ENCODE data around the gene FH.

The FH gene

GRCh38 chr1:241479294-241479693, 40.3 kb downstream of the FH start:
- no peak overlapping the region for H3K27ac ChIP-seq (ENCODE audit: low read depth, low read length)
- no peaks in the 10 kb centered on the region for H3K9me3 ChIP-seq (ENCODE audit: control insufficient read depth, insufficient read depth, low read length)
- H3K27me3 ChIP-seq (ENCODE audit: control insufficient read depth, insufficient read depth, low read length): no peaks in the 10 kb centered on the region
- H3K9ac ChIP-seq (ENCODE audit: low read depth, low read length): no peak overlapping the region
- H3K4me1 ChIP-seq (ENCODE audit: control insufficient read depth, insufficient read depth, low read length): no peaks in the 10 kb centered on the region
- H3K4me3 ChIP-seq (ENCODE audit: low read depth, low read length): no peak overlapping the region
- H3K36me3 ChIP-seq (ENCODE audit: control insufficient read depth, insufficient read depth, low read length): no peaks in the 10 kb centered on the region

GRCh38 chr1:241475671-241476070, 43.9 kb downstream of the FH start:
- H3K9ac ChIP-seq (ENCODE audit: low read depth, low read length): no peak overlapping the region
- no peaks in the 10 kb centered on the region for H3K36me3 ChIP-seq (ENCODE audit: control insufficient read depth, insufficient read depth, low read length)
- no peaks in the 10 kb centered on the region for H3K9me3 ChIP-seq (ENCODE audit: control insufficient read depth, insufficient read depth, low read length)
- no peak overlapping the region for H3K4me3 ChIP-seq (ENCODE audit: low read depth, low read length)
- H3K27ac ChIP-seq (ENCODE audit: low read depth, low read length): no peak overlapping the region
- H3K4me1 ChIP-seq (ENCODE audit: control insufficient read depth, insufficient read depth, low read length): no peaks in the 10 kb centered on the region
- no peaks in the 10 kb centered on the region for H3K27me3 ChIP-seq (ENCODE audit: control insufficient read depth, insufficient read depth, low read length)

DNA sequence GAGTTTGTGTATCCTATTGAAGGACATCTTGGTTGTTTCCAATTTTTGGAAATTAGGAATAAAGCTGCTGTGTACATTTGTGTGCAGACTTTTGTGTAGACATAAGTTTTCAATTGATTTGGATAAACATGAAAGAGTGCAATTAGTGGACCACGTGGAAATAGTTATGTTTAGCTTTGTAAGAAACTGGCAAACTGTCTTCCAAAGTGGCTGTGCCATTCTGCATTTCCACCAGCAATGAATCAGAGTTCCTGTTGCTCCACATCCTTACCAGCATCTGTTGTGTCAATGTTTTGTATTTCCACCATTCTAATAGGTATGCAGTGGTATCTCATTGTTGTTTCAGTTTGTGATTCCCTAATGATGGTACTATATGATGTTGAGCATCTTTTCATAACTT, 46.5 kb downstream of the FH start:
- Histone ChIP-seq H3K27ac (ENCODE audit: low read depth, low read length) (no peak overlapping the region), H3K4me1 (ENCODE audit: control insufficient read depth, insufficient read depth, low read length) (no peaks in the 10 kb centered on the region), H3K36me3 (ENCODE audit: control insufficient read depth, insufficient read depth, low read length) (no peaks in the 10 kb centered on the region), H3K4me3 (ENCODE audit: low read depth, low read length) (no peak overlapping the region), H3K9me3 (ENCODE audit: control insufficient read depth, insufficient read depth, low read length) (no peaks in the 10 kb centered on the region), H3K9ac (ENCODE audit: low read depth, low read length) (no peak overlapping the region), H3K27me3 (ENCODE audit: control insufficient read depth, insufficient read depth, low read length) (no peaks in the 10 kb centered on the region)

- Histone ChIP-seq H3K9me3 (ENCODE audit: control insufficient read depth, insufficient read depth, low read length) (no peaks in the 10 kb centered on the region), H3K27me3 (ENCODE audit: control insufficient read depth, insufficient read depth, low read length) (no peaks in the 10 kb centered on the region)
Observed at GRCh38 chr1:241470908-241471590, 48.5 kb downstream of the FH start.

GRCh38 chr1:241470361-241470760, 49.2 kb downstream of the FH start:
- no peak overlapping the region for H3K9ac ChIP-seq (ENCODE audit: low read depth, low read length)
- H3K4me3 ChIP-seq (ENCODE audit: low read depth, low read length): no peak overlapping the region
- H3K36me3 ChIP-seq (ENCODE audit: control insufficient read depth, insufficient read depth, low read length): no peaks in the 10 kb centered on the region
- H3K4me1 ChIP-seq (ENCODE audit: control insufficient read depth, insufficient read depth, low read length): no peaks in the 10 kb centered on the region
- no peaks in the 10 kb centered on the region for H3K9me3 ChIP-seq (ENCODE audit: control insufficient read depth, insufficient read depth, low read length)
- H3K27me3 ChIP-seq (ENCODE audit: control insufficient read depth, insufficient read depth, low read length): no peaks in the 10 kb centered on the region
- no peak overlapping the region for H3K27ac ChIP-seq (ENCODE audit: low read depth, low read length)

More at GRCh38 chr1:241470908-241471590, 48.5 kb downstream of the FH start:
- Histone ChIP-seq H3K4me1 (ENCODE audit: control insufficient read depth, insufficient read depth, low read length) (no peaks in the 10 kb centered on the region), H3K27ac (ENCODE audit: low read depth, low read length) (no peak overlapping the region), H3K9ac (ENCODE audit: low read depth, low read length) (no peak overlapping the region), H3K4me3 (ENCODE audit: low read depth, low read length) (no peak overlapping the region), H3K36me3 (ENCODE audit: control insufficient read depth, insufficient read depth, low read length) (no peaks in the 10 kb centered on the region)

GRCh38 chr1:241465673-241466072, 53.9 kb downstream of the FH start:
- no peak overlapping the region for H3K27ac ChIP-seq (ENCODE audit: low read depth, low read length)
- no peaks in the 10 kb centered on the region for H3K36me3 ChIP-seq (ENCODE audit: control insufficient read depth, insufficient read depth, low read length)
- H3K4me3 ChIP-seq (ENCODE audit: low read depth, low read length): no peak overlapping the region
- H3K4me1 ChIP-seq (ENCODE audit: control insufficient read depth, insufficient read depth, low read length): no peaks in the 10 kb centered on the region
- no peak overlapping the region for H3K9ac ChIP-seq (ENCODE audit: low read depth, low read length)
- no peaks in the 10 kb centered on the region for H3K27me3 ChIP-seq (ENCODE audit: control insufficient read depth, insufficient read depth, low read length)
- no peaks in the 10 kb centered on the region for H3K9me3 ChIP-seq (ENCODE audit: control insufficient read depth, insufficient read depth, low read length)

DNA sequence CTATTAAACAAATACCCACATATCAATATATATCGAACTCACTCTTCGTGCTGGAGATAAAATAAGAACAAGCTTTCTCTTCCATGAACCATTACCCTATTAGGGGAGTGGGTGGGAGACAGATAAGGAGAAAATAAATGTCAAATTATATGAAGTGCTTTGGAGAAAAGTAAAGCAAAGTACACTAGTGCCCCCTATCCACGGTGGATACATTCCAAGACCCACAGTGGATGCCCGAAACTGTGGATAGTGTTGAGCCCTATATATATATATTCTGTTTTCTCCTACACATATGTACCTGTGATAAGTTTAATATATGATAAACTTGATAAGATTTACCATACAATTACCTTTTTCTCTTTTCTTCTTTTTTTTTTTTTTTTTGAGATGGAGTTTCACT, 54.6 kb downstream of the FH start:
- Histone ChIP-seq H3K9me3 (ENCODE audit: control insufficient read depth, insufficient read depth, low read length) (no peaks in the 10 kb centered on the region), H3K4me1 (ENCODE audit: control insufficient read depth, insufficient read depth, low read length) (no peaks in the 10 kb centered on the region), H3K27ac (ENCODE audit: low read depth, low read length) (no peak overlapping the region), H3K27me3 (ENCODE audit: control insufficient read depth, insufficient read depth, low read length) (peaks cover 4% of the 10 kb centered on the region; the same call in 1 of the 2 replicates), H3K36me3 (ENCODE audit: control insufficient read depth, insufficient read depth, low read length) (no peaks in the 10 kb centered on the region), H3K4me3 (ENCODE audit: low read depth, low read length) (no peak overlapping the region), H3K9ac (ENCODE audit: low read depth, low read length) (no peak overlapping the region)

DNA sequence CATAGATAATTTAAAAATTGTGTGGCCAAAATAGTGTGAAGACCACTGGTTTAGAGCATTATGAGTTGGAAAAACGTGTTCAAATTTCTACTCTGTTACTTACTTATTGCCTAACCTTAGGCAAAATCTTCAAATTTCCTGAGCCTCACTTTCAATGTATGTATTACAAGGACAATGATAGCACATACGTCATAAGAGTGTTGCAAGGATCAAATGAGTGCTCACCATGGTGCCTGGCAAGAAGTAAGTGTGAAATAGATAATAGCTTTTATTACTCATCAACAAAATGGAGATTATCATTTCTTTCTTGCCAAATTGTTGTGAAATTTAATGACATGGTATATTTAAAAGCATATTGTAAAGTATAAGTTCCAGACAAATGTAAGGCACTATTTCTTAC, 57.2 kb downstream of the FH start:
- no peaks in the 10 kb centered on the region for H3K9me3 ChIP-seq (ENCODE audit: control insufficient read depth, insufficient read depth, low read length)
- peaks cover 29% of the 10 kb centered on the region for H3K27me3 ChIP-seq (ENCODE audit: control insufficient read depth, insufficient read depth, low read length)
- H3K27ac ChIP-seq (ENCODE audit: low read depth, low read length): no peak overlapping the region
- H3K4me3 ChIP-seq (ENCODE audit: low read depth, low read length): no peak overlapping the region
- H3K36me3 ChIP-seq (ENCODE audit: control insufficient read depth, insufficient read depth, low read length): no peaks in the 10 kb centered on the region
- no peak overlapping the region for H3K9ac ChIP-seq (ENCODE audit: low read depth, low read length)
- peaks cover 4% of the 10 kb centered on the region; the same call in 1 of the 2 replicates for H3K4me1 ChIP-seq (ENCODE audit: control insufficient read depth, insufficient read depth, low read length)

DNA sequence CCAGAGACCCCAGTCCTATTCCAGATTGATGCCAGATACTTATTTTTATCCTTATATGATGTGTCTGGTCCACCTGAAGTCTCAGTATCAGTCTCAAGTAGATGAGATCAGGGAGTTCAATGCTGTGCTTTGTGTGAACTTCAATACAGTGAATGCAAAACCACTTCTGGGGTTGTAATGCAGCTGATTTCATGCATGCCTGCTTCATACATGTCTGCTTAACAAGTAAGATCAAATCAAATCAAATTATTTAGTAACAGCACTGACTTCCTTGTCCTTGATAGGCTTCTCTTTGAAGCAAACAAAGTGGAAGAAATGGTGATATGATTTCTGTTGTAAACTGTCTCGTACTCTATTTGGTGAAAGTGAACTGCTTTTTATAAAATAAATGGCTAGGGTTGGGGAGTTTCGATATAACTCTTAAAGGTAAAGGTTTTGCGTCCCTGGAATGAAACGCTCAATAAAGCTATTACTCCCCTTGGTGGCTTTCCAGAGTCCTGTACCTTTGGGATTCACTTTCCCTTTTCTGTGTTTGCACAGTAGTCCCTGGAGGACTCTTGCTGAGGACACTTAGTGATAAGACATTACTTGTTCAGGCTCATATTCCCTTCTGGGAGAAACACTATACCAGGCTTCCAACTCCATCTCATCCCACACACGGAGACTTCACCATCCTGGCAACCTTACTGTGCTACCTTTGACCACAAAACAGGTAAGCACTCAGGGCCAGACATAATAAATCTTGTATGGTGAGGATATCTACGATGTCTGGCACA, 59.3 kb downstream of the FH start:
- Histone ChIP-seq H3K9ac (ENCODE audit: low read depth, low read length) (no peak overlapping the region), H3K27ac (ENCODE audit: low read depth, low read length) (no peak overlapping the region), H3K4me1 (ENCODE audit: control insufficient read depth, insufficient read depth, low read length) (peaks cover 6% of the 10 kb centered on the region; the same call in 1 of the 2 replicates), H3K4me3 (ENCODE audit: low read depth, low read length) (no peak overlapping the region), H3K9me3 (ENCODE audit: control insufficient read depth, insufficient read depth, low read length) (no peaks in the 10 kb centered on the region), H3K36me3 (ENCODE audit: control insufficient read depth, insufficient read depth, low read length) (no peaks in the 10 kb centered on the region), H3K27me3 (ENCODE audit: control insufficient read depth, insufficient read depth, low read length) (peaks cover 49% of the 10 kb centered on the region)

- H3K27ac ChIP-seq (ENCODE audit: low read depth, low read length): no peak overlapping the region
- H3K4me3 ChIP-seq (ENCODE audit: low read depth, low read length): no peak overlapping the region
- peaks cover 6% of the 10 kb centered on the region; the same call in 1 of the 2 replicates for H3K4me1 ChIP-seq (ENCODE audit: control insufficient read depth, insufficient read depth, low read length)
- H3K9me3 ChIP-seq (ENCODE audit: control insufficient read depth, insufficient read depth, low read length): no peaks in the 10 kb centered on the region
- no peak overlapping the region for H3K9ac ChIP-seq (ENCODE audit: low read depth, low read length)
- no peaks in the 10 kb centered on the region for H3K36me3 ChIP-seq (ENCODE audit: control insufficient read depth, insufficient read depth, low read length)
- peaks cover 49% of the 10 kb centered on the region for H3K27me3 ChIP-seq (ENCODE audit: control insufficient read depth, insufficient read depth, low read length)
Observed at GRCh38 chr1:241459186-241459802, 60.3 kb downstream of the FH start.

GRCh38 chr1:241457421-241457820, 62.1 kb downstream of the FH start:
- no peak overlapping the region for H3K4me3 ChIP-seq (ENCODE audit: low read depth, low read length)
- peaks cover 49% of the 10 kb centered on the region for H3K27me3 ChIP-seq (ENCODE audit: control insufficient read depth, insufficient read depth, low read length)
- H3K27ac ChIP-seq (ENCODE audit: low read depth, low read length): no peak overlapping the region
- peaks cover 6% of the 10 kb centered on the region; the same call in 1 of the 2 replicates for H3K4me1 ChIP-seq (ENCODE audit: control insufficient read depth, insufficient read depth, low read length)
- no peaks in the 10 kb centered on the region for H3K9me3 ChIP-seq (ENCODE audit: control insufficient read depth, insufficient read depth, low read length)
- no peak overlapping the region for H3K9ac ChIP-seq (ENCODE audit: low read depth, low read length)
- H3K36me3 ChIP-seq (ENCODE audit: control insufficient read depth, insufficient read depth, low read length): no peaks in the 10 kb centered on the region
